Measurements from ENCODE around the gene RPTOR. TPM values are rescaled to one million over a fixed set of nuclear protein-coding genes. Genes with fewer than 3 reads are reported as not detected.

Gene RPTOR
- total and polyA plus RNA-seq, 2 donors: 8.1 to 10.3 TPM

DNA sequence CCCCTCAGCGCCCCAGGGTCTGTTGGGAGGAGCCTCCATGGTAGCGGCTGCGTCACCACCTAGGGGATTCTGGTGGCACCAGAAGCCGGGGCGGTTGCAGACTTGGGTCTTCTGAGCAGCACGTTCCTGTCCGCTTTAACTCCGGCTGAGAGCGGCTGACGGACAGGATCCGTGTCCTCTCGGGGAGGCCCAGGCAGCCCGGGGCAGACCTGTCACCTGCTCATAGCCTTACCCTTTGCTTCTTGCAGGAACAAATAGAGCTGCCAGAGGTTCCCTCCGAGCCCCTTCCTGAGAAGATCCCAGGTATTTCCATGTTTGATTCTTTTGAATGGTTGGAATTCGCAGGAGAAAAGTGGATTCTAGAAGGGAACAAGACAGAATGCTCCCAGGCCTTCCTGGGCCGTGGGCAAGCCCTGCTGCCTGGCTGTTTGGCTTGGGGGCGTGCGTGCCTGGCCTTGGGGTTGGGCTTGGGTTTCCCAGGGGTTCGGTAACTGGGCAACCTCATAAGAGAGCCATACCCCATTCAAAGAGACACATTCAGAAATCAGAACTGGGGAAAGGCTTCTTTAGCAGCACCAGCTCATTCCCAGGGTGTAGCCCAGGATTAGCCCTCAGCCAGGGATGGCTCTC is 453.6 kb downstream of the RPTOR start:
- Histone ChIP-seq H3K36me3 (ENCODE audit: control insufficient read depth in 2 of 2, insufficient read depth in 2 of 2, low read length in 1 of 2) (peaks cover 47 to 61% of the 10 kb centered on the region in 2 donors), H3K27me3 (ENCODE audit: control insufficient read depth in 2 of 2, insufficient read depth in 1 of 2, low read length in 1 of 2) (peaks cover 4 to 26% of the 10 kb centered on the region in 2 donors), H3K9me3 (ENCODE audit: control insufficient read depth in 2 of 2, insufficient read depth in 1 of 2, low read length in 1 of 2) (no peaks in the 10 kb centered on the region), H3K4me1 (ENCODE audit: control insufficient read depth in 2 of 2, insufficient read depth in 2 of 2, low read length in 2 of 2) (peaks cover 0 to 7% of the 10 kb centered on the region in 2 donors), H3K4me3 (ENCODE audit: low read length in 2 of 2) (no peak overlapping the region), H3K27ac (ENCODE audit: low read depth in 1 of 2, low read length in 1 of 2) (no peak overlapping the region)
- no peak for DNase-seq (ENCODE audit: low read depth in 6 of 9, low spot score in 9 of 9)
- 96% methylated on average over 19 of the region's 19 CpGs for WGBS

- 97% methylated on average over 39 of the region's 39 CpGs for WGBS
- H3K4me3 ChIP-seq (ENCODE audit: low read length in 2 of 2): no peak overlapping the region
- H3K4me1 ChIP-seq (ENCODE audit: control insufficient read depth in 2 of 2, insufficient read depth in 2 of 2, low read length in 2 of 2): peaks cover 0 to 8% of the 10 kb centered on the region in 2 donors
- no peaks in the 10 kb centered on the region for H3K9me3 ChIP-seq (ENCODE audit: control insufficient read depth in 2 of 2, insufficient read depth in 1 of 2, low read length in 1 of 2)
- no peak for DNase-seq (ENCODE audit: low read depth in 6 of 9, low spot score in 9 of 9)
- H3K27me3 ChIP-seq (ENCODE audit: control insufficient read depth in 2 of 2, insufficient read depth in 1 of 2, low read length in 1 of 2): peaks cover 8 to 29% of the 10 kb centered on the region in 2 donors
- H3K36me3 ChIP-seq (ENCODE audit: control insufficient read depth in 2 of 2, insufficient read depth in 2 of 2, low read length in 1 of 2): peaks cover 47 to 61% of the 10 kb centered on the region in 2 donors
- H3K27ac ChIP-seq (ENCODE audit: low read depth in 1 of 2, low read length in 1 of 2): no peak overlapping the region
These were observed 454.3 kb downstream of the RPTOR start for GRCh38 chr17:80998748-80999535.

DNA sequence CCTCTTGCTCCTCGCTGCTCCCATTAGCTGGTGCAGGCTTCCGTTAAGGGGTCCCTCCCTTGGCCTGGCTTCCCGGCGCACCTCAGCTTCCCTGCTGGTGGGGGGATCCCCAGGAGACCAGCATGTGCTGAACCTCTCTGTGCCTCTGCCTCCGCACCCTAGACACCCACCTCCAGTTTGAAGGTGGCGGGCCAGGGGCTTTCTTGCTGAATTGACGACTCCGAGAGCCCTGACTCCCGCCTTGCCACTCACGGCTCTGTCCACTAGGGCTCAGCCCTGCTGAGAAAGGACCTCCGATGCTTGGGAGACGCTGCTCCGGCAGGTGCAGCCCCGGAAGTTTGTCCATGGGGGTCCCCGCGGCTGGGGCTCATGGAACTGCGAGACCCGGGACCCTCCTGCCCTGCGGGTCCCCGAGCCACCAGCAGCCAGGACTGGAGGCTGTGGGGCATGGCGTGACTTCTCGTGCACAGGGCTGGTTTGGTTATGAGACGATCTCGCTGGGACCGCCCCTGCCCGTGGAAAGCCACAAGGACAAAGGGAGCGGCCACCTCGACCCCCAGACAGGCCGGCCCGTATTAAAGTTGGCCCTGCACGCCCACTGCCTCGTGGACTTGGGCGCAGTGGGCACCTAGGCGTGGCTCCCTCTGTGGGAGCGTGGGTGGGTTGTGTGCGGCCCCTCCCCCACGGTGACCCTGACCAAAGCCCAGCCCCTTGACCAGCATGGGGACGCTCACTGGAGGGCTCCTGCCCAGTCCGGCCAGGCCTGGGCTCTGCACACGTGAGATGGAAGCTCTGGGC is 455.1 kb downstream of the RPTOR start:
- Histone ChIP-seq H3K27me3 (ENCODE audit: control insufficient read depth in 2 of 2, insufficient read depth in 1 of 2, low read length in 1 of 2) (peaks cover 14 to 36% of the 10 kb centered on the region in 2 donors), H3K4me1 (ENCODE audit: control insufficient read depth in 2 of 2, insufficient read depth in 2 of 2, low read length in 2 of 2) (peaks cover 5 to 13% of the 10 kb centered on the region in 2 donors), H3K9me3 (ENCODE audit: control insufficient read depth in 2 of 2, insufficient read depth in 1 of 2, low read length in 1 of 2) (no peaks in the 10 kb centered on the region), H3K36me3 (ENCODE audit: control insufficient read depth in 2 of 2, insufficient read depth in 2 of 2, low read length in 1 of 2) (peaks cover 47 to 61% of the 10 kb centered on the region in 2 donors), H3K27ac (ENCODE audit: low read depth in 1 of 2, low read length in 1 of 2) (no peak overlapping the region), H3K4me3 (ENCODE audit: low read length in 2 of 2) (no peak overlapping the region)
- 98% methylated on average over 40 of the region's 40 CpGs for WGBS
- no peak for DNase-seq (ENCODE audit: low read depth in 6 of 9, low spot score in 9 of 9)

DNA sequence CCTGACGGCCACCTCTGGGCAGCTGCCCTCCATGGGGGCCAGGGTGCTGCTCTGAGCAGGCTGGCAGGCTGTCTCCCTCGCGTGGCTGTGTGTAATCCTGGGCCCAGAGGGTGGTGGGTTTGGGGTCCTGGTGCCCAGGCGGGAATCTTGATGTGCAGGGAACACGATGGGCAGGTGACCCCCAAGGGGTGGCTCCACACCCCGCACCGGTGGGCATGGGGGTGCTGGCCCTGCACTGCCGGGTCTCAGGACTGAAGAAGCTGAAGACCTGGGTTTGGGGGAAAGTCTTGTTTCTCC is 455.6 kb downstream of the RPTOR start:
- Histone ChIP-seq H3K4me3 (ENCODE audit: low read length in 2 of 2) (no peak overlapping the region), H3K9me3 (ENCODE audit: control insufficient read depth in 2 of 2, insufficient read depth in 1 of 2, low read length in 1 of 2) (no peaks in the 10 kb centered on the region), H3K36me3 (ENCODE audit: control insufficient read depth in 2 of 2, insufficient read depth in 2 of 2, low read length in 1 of 2) (peaks cover 43 to 55% of the 10 kb centered on the region in 2 donors), H3K4me1 (ENCODE audit: control insufficient read depth in 2 of 2, insufficient read depth in 2 of 2, low read length in 2 of 2) (peaks cover 5 to 14% of the 10 kb centered on the region in 2 donors), H3K27ac (ENCODE audit: low read depth in 1 of 2, low read length in 1 of 2) (no peak overlapping the region), H3K27me3 (ENCODE audit: control insufficient read depth in 2 of 2, insufficient read depth in 1 of 2, low read length in 1 of 2) (peaks cover 14 to 41% of the 10 kb centered on the region in 2 donors)
- 99% methylated on average over 8 of the region's 8 CpGs for WGBS
- no peak for DNase-seq (ENCODE audit: low read depth in 6 of 9, low spot score in 9 of 9)

DNA sequence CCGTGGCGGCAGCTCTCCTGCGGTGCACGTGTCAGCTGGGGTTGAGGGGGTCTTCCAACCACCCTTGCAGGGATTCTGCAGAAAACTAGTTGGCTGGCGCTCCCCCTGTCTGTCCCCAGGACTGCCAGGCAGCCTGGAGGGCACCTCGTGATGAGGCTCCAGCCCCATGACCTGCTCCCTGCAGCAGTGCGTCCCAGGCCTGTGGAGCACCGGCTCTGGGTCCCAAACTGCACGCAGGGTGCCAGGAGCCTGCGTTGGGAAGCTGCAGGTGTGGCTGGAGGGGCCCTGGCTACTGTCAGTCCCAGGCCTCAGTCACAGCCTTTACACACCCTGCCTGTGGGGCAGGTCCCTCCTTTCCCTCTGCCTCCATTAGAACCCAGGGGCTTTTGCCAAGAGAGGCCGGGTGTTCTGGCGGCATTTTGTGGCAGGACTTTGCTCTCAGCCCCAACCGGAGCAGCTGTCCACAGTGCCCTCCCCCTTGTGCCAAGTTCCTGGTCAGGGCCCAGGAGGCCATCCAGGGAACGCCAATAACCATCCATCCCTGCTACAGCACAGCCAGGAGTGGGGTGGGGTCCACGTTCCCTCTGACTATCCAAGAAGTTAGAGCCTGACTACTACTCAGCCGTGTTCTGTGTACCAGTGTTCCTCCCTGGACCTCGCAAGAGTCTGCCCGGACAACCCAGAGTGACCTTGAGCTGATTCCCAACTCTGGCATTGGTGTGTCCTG is 456.2 kb downstream of the RPTOR start:
- Histone ChIP-seq H3K9me3 (ENCODE audit: control insufficient read depth in 2 of 2, insufficient read depth in 1 of 2, low read length in 1 of 2) (no peaks in the 10 kb centered on the region), H3K36me3 (ENCODE audit: control insufficient read depth in 2 of 2, insufficient read depth in 2 of 2, low read length in 1 of 2) (peaks cover 39 to 50% of the 10 kb centered on the region in 2 donors), H3K27me3 (ENCODE audit: control insufficient read depth in 2 of 2, insufficient read depth in 1 of 2, low read length in 1 of 2) (peaks cover 14 to 47% of the 10 kb centered on the region in 2 donors), H3K4me1 (ENCODE audit: control insufficient read depth in 2 of 2, insufficient read depth in 2 of 2, low read length in 2 of 2) (peaks cover 5 to 14% of the 10 kb centered on the region in 2 donors), H3K27ac (ENCODE audit: low read depth in 1 of 2, low read length in 1 of 2) (no peak overlapping the region), H3K4me3 (ENCODE audit: low read length in 2 of 2) (no peak overlapping the region)
- WGBS: 96% methylated on average over 18 of the region's 18 CpGs
- no peak for DNase-seq (ENCODE audit: low read depth in 6 of 9, low spot score in 9 of 9)

GRCh38 chr17:81002013-81002384 is 457.4 kb downstream of the RPTOR start:
- H3K9me3 ChIP-seq (ENCODE audit: control insufficient read depth in 2 of 2, insufficient read depth in 1 of 2, low read length in 1 of 2): no peaks in the 10 kb centered on the region
- no peak overlapping the region for H3K27ac ChIP-seq (ENCODE audit: low read depth in 1 of 2, low read length in 1 of 2)
- H3K4me3 ChIP-seq (ENCODE audit: low read length in 2 of 2): no peak overlapping the region
- no peak for DNase-seq (ENCODE audit: low read depth in 6 of 9, low spot score in 9 of 9)
- 87% methylated on average over 10 of the region's 10 CpGs for WGBS
- H3K4me1 ChIP-seq (ENCODE audit: control insufficient read depth in 2 of 2, insufficient read depth in 2 of 2, low read length in 2 of 2): peaks cover 5 to 14% of the 10 kb centered on the region in 2 donors
- peaks cover 29 to 38% of the 10 kb centered on the region in 2 donors for H3K36me3 ChIP-seq (ENCODE audit: control insufficient read depth in 2 of 2, insufficient read depth in 2 of 2, low read length in 1 of 2)
- peaks cover 17 to 59% of the 10 kb centered on the region in 2 donors for H3K27me3 ChIP-seq (ENCODE audit: control insufficient read depth in 2 of 2, insufficient read depth in 1 of 2, low read length in 1 of 2)

- DNase-seq (ENCODE audit: low read depth in 6 of 9, low spot score in 9 of 9): no peak
- Histone ChIP-seq H3K36me3 (ENCODE audit: control insufficient read depth in 2 of 2, insufficient read depth in 2 of 2, low read length in 1 of 2) (peaks cover 22 to 31% of the 10 kb centered on the region in 2 donors), H3K4me1 (ENCODE audit: control insufficient read depth in 2 of 2, insufficient read depth in 2 of 2, low read length in 2 of 2) (peaks cover 5 to 14% of the 10 kb centered on the region in 2 donors), H3K4me3 (ENCODE audit: low read length in 2 of 2) (no peak overlapping the region), H3K27me3 (ENCODE audit: control insufficient read depth in 2 of 2, insufficient read depth in 1 of 2, low read length in 1 of 2) (peaks cover 17 to 60% of the 10 kb centered on the region in 2 donors), H3K27ac (ENCODE audit: low read depth in 1 of 2, low read length in 1 of 2) (no peak overlapping the region), H3K9me3 (ENCODE audit: control insufficient read depth in 2 of 2, insufficient read depth in 1 of 2, low read length in 1 of 2) (no peaks in the 10 kb centered on the region)
- 56% methylated on average over 21 of the region's 21 CpGs for WGBS
These were observed 458.0 kb downstream of the RPTOR start for GRCh38 chr17:81002409-81003361.

All from thymus (tissue), 11 donors.